HCT116 (cell line): ENCODE data around the gene LXN. TPM values are rescaled to one million over a fixed set of nuclear protein-coding genes. Genes with fewer than 3 reads are reported as not detected.

Experiments
- ATAC-seq: fragments of 200-7000 bp; cut with Tn5 transposase; 2 replicates; pipeline ENCODE4 v1.9.1; 2020; ENCODE audit warnings: mild to moderate bottlenecking, moderate library complexity
- Bru-seq: library from RNA; stranded (reverse); fragments of 400-500 nt; gene quantifications from one replicate; lab custom pipeline; 2021; lab: Mats Ljungman, UMichigan
- BruChase-seq, 2 experiments: library from RNA; stranded (reverse); fragments of 400-500 nt; gene quantifications; one replicate each; lab custom pipeline; 2021; lab: Mats Ljungman, UMichigan
- BruUV-seq: library from RNA; stranded (reverse); fragments of 400-500 nt; replicated peaks from 2 replicates; lab custom pipeline; 2021; lab: Mats Ljungman, UMichigan
- CTCF ChIA-PET: fragments of 300-600 bp; sonication (Branson Sonifier 250); formaldehyde crosslinking; loops from one replicate; lab custom pipeline; 2021; ENCODE audit warnings: antibody characterized with exemption; lab: Charles Lee
- POLR2A ChIA-PET: fragments of 300-600, 350-600 bp; sonication (Branson Sonifier 250); formaldehyde crosslinking; loops from one replicate; lab custom pipeline; 2021; ENCODE audit warnings: antibody characterized with exemption; lab: Charles Lee
- RAD21 ChIA-PET, 2 experiments: fragments of 300-600 bp; sonication (Branson Sonifier 250); formaldehyde crosslinking; loops; one replicate each; lab custom pipeline; 2023; ENCODE audit warnings: low total read pairs in 2 of 2; ENCODE audit not compliant: uncharacterized antibody in 2 of 2, unreplicated experiment in 2 of 2, low non-redundant PET in 1 of 2; lab: Charles Lee
- DNase-seq: peaks from one replicate; pipeline ENCODE4 v3.0.0-alpha.2; 2010; ENCODE audit warnings: low read depth, low spot score
- H2AFZ ChIP-seq: fragments of 200-600 bp; shearing (Covaris generic), sonication (generic); 2 replicates; pipeline ENCODE4 v1.6.1; 2017; ENCODE audit warnings: low read depth, mixed run types, mixed read lengths, antibody characterized with exemption, low read length; ENCODE audit not compliant: poor library complexity, severe bottlenecking
- H3K27ac ChIP-seq: 2 replicates; pipeline ENCODE4 v1.5.1; 2012; ENCODE audit warnings: low read depth, low read length
- H3K27me3 ChIP-seq: fragments of 200-600 bp; sonication (generic); 2 replicates; pipeline ENCODE4 v1.6.1; 2016; ENCODE audit warnings: mixed run types, low read length, mixed read lengths; ENCODE audit not compliant: insufficient read depth
- H3K36me3 ChIP-seq, 2 experiments: fragments of 200-500 bp in 1 of 2; fragments of 200-600 bp in 1 of 2; sonication (Bioruptor generic) in 1 of 2; sonication (generic) in 1 of 2; 2 replicates each; pipeline versions ENCODE4 v1.5.1 to v1.6.1; 2014 to 2016; ENCODE audit warnings: low read length in 2 of 2, inconsistent platforms in 1 of 2, mixed read lengths in 1 of 2, mixed run types in 1 of 2; ENCODE audit not compliant: insufficient read depth in 2 of 2, control insufficient read depth in 1 of 2
- H3K4me1 ChIP-seq, 2 experiments: fragments of 200-600 bp in 1 of 2; sonication (generic) in 1 of 2; 2 replicates each; pipeline versions ENCODE4 v1.5.1 to v1.6.1; 2012 to 2017; ENCODE audit warnings: low read length in 2 of 2, inconsistent platforms in 1 of 2, mild to moderate bottlenecking in 1 of 2, mixed read lengths in 1 of 2, mixed run types in 1 of 2, moderate library complexity in 1 of 2; ENCODE audit not compliant: insufficient read depth in 2 of 2, control insufficient read depth in 1 of 2
- H3K4me2 ChIP-seq: fragments of 200-600 bp; sonication (generic); 2 replicates; pipeline ENCODE4 v1.6.1; 2017; ENCODE audit warnings: mixed run types, low read length, mixed read lengths
- H3K4me3 ChIP-seq, 2 experiments: fragments of 200-600 bp in 1 of 2; sonication (generic) in 1 of 2; replicated peaks in 1 of 2; 2 replicates each; pipeline ENCODE4 v1.5.1; 2011 to 2016; ENCODE audit warnings: low read length in 2 of 2, control low read depth in 1 of 2, low read depth in 1 of 2, mild to moderate bottlenecking in 1 of 2, mixed read lengths in 1 of 2, mixed run types in 1 of 2
- H3K79me2 ChIP-seq: fragments of 200-600 bp; sonication (generic); 2 replicates; pipeline ENCODE4 v1.6.1; 2017; ENCODE audit warnings: mild to moderate bottlenecking, mixed run types, low read length, moderate library complexity, mixed read lengths; ENCODE audit not compliant: insufficient read depth
- H3K9ac ChIP-seq: fragments of 200-600 bp; sonication (generic); 2 replicates; pipeline ENCODE4 v1.6.1; 2016; ENCODE audit warnings: low read length, mixed read lengths
- H3K9me2 ChIP-seq: fragments of 200-600 bp; sonication (generic), shearing (Covaris generic); 2 replicates; pipeline ENCODE4 v1.6.1; 2017; ENCODE audit warnings: mixed run types, mild to moderate bottlenecking, moderate library complexity; ENCODE audit not compliant: insufficient read depth
- H3K9me3 ChIP-seq, 2 experiments: fragments of 200-500 bp in 1 of 2; fragments of 200-600 bp in 1 of 2; sonication (Bioruptor generic) in 1 of 2; sonication (generic) in 1 of 2; 2 replicates each; pipeline ENCODE4 v1.6.1; 2014 to 2017; ENCODE audit warnings: low read length in 2 of 2, mixed read lengths in 2 of 2, inconsistent platforms in 1 of 2, low read depth in 1 of 2, mild to moderate bottlenecking in 1 of 2, mixed run types in 1 of 2, moderate library complexity in 1 of 2; ENCODE audit not compliant: control insufficient read depth in 1 of 2, insufficient read depth in 1 of 2
- H4K20me1 ChIP-seq: fragments of 200-600 bp; sonication (generic), shearing (Covaris generic); 2 replicates; pipeline ENCODE4 v1.6.1; 2017; ENCODE audit warnings: mixed run types, mild to moderate bottlenecking, moderate library complexity; ENCODE audit not compliant: insufficient read depth
- ATF3 ChIP-seq: IDR thresholded peaks from 2 replicates; pipeline ENCODE4 v1.6.1; 2012
- CTCF ChIP-seq, 3 experiments: fragments of 200-600 bp in 1 of 3; sonication (generic) in 1 of 3; IDR thresholded peaks in 2 of 3; conservative IDR thresholded peaks in 1 of 3; 2 replicates each; pipeline ENCODE4 v1.5.1; 2012 to 2017; ENCODE audit warnings: low read depth in 2 of 3, low read length in 2 of 3, antibody characterized with exemption in 1 of 3, borderline replicate concordance in 1 of 3, control low read depth in 1 of 3, mild to moderate bottlenecking in 1 of 3, mixed read lengths in 1 of 3, mixed run types in 1 of 3, moderate library complexity in 1 of 3; ENCODE audit not compliant: insufficient read depth in 1 of 3
- intact Hi-C: fragments of 100-400 bp; cut with micrococcal nuclease; formaldehyde crosslinking; loops from 2 replicates; pipeline ENCODE4 v1.10.0; 2022
- long read RNA-seq: library from polyadenylated mRNA; unstranded; transcript quantifications from one replicate; pipeline ENCODE4 v2.0.0, GENCODE V29; 2021; ENCODE audit not compliant: unreplicated experiment
- polyA plus RNA-seq: library from polyadenylated mRNA; unstranded; fragments of >200 nt; gene quantifications from 2 replicates; pipeline ENCODE4 v1.2.1, GENCODE V29; 2012; ENCODE audit warnings: missing spikeins
- total RNA-seq: library from RNA; stranded (reverse); gene quantifications from one replicate; pipeline ENCODE4 v1.2.1, GENCODE V29; 2021; ENCODE audit not compliant: unreplicated experiment

The LXN gene
- total RNA-seq (not detected), Bru-seq, nascent RNA (percentile 13 among the genes with signal in this experiment), BruChase-seq, experiment 1, labeled RNA remaining after a 6-hour chase (percentile 17 among the genes with signal in this experiment), BruChase-seq, experiment 2, labeled RNA remaining after a 2-hour chase (not detected)
- polyA plus RNA-seq, result not detected in 2 replicates
- long read RNA-seq, result 0 reads

DNA sequence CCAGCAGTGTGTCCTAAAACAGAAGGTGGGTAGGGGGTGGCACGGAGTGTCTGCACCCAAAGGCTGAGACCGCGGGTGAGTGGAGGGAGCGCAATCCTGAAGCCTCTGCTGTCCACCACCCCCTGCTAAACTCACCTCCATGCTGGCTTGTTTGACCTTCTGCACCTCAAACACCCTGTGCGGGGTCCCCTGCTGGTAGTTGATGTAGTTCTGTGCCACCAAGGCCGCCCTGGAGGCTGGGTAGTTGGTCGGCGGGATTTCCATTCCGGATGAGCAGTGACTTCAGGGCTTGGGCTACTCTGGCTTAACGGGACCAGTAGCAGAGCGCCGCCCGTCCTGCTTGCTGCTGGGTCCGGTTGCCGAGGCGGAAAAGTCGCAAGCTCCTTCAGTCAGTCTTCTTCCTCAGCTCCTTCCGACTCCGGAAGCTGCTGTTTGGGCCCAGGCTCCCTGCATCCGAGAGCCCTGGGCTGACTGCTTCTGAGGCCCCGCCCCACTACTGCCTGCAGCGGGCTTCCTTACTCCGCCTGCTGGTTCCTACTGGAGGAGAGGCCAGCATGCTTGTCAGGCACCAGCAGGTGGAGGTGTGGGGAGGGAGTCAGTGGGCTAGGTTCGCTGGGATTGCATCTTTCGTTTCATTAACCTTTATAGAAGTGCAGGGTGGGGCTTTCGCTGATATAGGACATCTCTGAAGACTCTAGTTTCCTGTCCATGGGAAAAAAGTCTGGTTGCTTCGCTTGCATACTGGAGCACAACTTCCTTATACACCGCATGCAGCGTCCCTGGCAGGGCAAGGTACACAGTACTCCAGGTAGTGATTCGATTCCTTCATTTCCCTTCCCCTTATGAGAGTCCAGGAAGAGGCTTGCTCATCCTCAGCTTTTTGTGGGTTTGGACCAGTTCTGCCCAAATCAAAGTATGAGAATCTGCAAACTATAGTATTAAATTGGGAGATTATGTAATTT lies at the start of gene LXN:
LXN (minus strand) TSS at position 434 of the 962 bp plus-strand sequence; CDS start at position 264, 170 bp downstream.
- Histone ChIP-seq H3K4me2 (no peak within 1 kb of the TSS), H3K27ac (no peak within 1 kb of the TSS), H4K20me1 (peaks cover 3% of the 10 kb centered on the region; the same call in 1 of the 2 replicates), H2AFZ (no peak within 1 kb of the TSS), H3K9me3 (no peaks in the 10 kb centered on the region), H3K9me2 (no peaks in the 10 kb centered on the region), H3K27me3 (no peaks in the 10 kb centered on the region), H3K9ac (no peak within 1 kb of the TSS), H3K36me3 (peaks cover 0 to 2% of the 10 kb centered on the region in 2 experiments; a peak in 1 of 4 replicates), H3K4me1 (no peaks in the 10 kb centered on the region), H3K79me2 (peaks cover 5% of the 10 kb centered on the region), H3K4me3 (no peak within 1 kb of the TSS)
- RAD21 ChIA-PET, result no interaction called here
- intact Hi-C loops, result no loop called here
- DNase-seq, result no peak
- BruUV-seq, result no TSS peak
- POLR2A ChIA-PET, result no interaction called here
- CTCF ChIA-PET, result no interaction called here
- TF ChIP-seq CTCF (IDR thresholded peaks at IDR 0.05 in 2 of 3, conservative IDR thresholded peaks at IDR 0.05 in 1 of 3; ENCODE audit: borderline replicate concordance in 1 of 3, insufficient read depth in 1 of 3, low read depth in 2 of 3, low read length in 2 of 3) (peak; percentile 41 to 57 (median 41); a peak in 5 of 6 replicates), ATF3 (no peak)
- ATAC-seq, result peak; percentile 100
